C4-2B (cell line): Measurements from ENCODE around the gene RPS17.

ENCODE experiments used
- ZFX ChIP-seq: fragments of 450-650 bp; IDR thresholded peaks from 2 replicates; pipeline ENCODE4 v1.6.1; 2017
- TF ChIP-seq, protein P1 (sequence below): fragments of 450-650 bp; conservative IDR thresholded peaks from 2 replicates; pipeline ENCODE4 v1.5.1; 2017; ENCODE audit warnings: mild to moderate bottlenecking

DNA sequence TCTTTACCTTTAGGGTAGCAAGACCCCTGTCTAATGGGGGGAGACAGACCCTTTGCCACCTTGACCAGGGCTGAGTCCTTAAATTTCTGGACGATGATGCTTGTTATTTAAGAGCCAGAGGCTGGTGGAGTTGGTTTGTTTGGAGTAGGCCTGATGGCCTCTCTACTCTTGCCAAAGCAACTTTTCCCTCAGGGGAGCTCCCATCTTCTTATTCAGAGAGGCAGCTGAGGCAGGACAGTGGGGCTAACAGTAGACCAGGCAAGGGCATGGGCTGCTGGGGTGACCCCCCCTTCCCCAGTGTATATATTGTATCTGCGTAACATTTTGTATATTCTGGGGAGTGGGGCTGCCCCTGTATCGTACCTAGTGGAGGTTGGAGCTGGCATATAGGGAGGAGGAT lies 10.3 kb downstream of the RPS17 start:
- TF ChIP-seq, protein P1, sequence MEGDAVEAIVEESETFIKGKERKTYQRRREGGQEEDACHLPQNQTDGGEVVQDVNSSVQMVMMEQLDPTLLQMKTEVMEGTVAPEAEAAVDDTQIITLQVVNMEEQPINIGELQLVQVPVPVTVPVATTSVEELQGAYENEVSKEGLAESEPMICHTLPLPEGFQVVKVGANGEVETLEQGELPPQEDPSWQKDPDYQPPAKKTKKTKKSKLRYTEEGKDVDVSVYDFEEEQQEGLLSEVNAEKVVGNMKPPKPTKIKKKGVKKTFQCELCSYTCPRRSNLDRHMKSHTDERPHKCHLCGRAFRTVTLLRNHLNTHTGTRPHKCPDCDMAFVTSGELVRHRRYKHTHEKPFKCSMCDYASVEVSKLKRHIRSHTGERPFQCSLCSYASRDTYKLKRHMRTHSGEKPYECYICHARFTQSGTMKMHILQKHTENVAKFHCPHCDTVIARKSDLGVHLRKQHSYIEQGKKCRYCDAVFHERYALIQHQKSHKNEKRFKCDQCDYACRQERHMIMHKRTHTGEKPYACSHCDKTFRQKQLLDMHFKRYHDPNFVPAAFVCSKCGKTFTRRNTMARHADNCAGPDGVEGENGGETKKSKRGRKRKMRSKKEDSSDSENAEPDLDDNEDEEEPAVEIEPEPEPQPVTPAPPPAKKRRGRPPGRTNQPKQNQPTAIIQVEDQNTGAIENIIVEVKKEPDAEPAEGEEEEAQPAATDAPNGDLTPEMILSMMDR: no peak
- no peak for TF ChIP-seq ZFX
